ENCODE results near the gene SELENON. TPM values are rescaled to one million over a fixed set of nuclear protein-coding genes. Genes with fewer than 3 reads are reported as not detected.
A peak's percentile ranks its signal among the peaks of the same experiment; 100 is the strongest.

The SELENON gene
- total and polyA plus RNA-seq, 9 of the 15 experiments (the other 6 are each of a cell fraction or from before 2014, with no cell fraction given), result 0.43 to 26.7 (median 7.0) TPM

GRCh38 chr1:25819491-25820246 is 19.7 kb downstream of the SELENON start, which contains the start of gene MTFR1L (continued):
- TF ChIP-seq, protein P1, sequence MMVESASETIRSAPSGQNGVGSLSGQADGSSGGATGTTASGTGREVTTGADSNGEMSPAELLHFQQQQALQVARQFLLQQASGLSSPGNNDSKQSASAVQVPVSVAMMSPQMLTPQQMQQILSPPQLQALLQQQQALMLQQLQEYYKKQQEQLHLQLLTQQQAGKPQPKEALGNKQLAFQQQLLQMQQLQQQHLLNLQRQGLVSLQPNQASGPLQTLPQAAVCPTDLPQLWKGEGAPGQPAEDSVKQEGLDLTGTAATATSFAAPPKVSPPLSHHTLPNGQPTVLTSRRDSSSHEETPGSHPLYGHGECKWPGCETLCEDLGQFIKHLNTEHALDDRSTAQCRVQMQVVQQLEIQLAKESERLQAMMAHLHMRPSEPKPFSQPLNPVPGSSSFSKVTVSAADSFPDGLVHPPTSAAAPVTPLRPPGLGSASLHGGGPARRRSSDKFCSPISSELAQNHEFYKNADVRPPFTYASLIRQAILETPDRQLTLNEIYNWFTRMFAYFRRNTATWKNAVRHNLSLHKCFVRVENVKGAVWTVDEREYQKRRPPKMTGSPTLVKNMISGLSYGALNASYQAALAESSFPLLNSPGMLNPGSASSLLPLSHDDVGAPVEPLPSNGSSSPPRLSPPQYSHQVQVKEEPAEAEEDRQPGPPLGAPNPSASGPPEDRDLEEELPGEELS (CRISPR knock-in tag; IDR thresholded peaks at IDR 0.05; ENCODE audit: borderline replicate concordance), result peak; percentile 73; the same call in 1 of the 2 replicates
- TF ChIP-seq L3MBTL2 (IDR thresholded peaks at IDR 0.05), result peak; percentile 65
- no peak for TF ChIP-seq MIER1 (IDR thresholded peaks at IDR 0.05; ENCODE audit: low read depth)
- peak; percentile 89 to 91 for TF ChIP-seq MAZ (CRISPR knock-in tag; conservative IDR thresholded peaks at IDR 0.05 in 1 of 2, IDR thresholded peaks at IDR 0.05 in 1 of 2)
- TF ChIP-seq ZNF445 (CRISPR knock-in tag; IDR thresholded peaks at IDR 0.05; ENCODE audit: low read depth), result no peak
- TF ChIP-seq, protein P2, sequence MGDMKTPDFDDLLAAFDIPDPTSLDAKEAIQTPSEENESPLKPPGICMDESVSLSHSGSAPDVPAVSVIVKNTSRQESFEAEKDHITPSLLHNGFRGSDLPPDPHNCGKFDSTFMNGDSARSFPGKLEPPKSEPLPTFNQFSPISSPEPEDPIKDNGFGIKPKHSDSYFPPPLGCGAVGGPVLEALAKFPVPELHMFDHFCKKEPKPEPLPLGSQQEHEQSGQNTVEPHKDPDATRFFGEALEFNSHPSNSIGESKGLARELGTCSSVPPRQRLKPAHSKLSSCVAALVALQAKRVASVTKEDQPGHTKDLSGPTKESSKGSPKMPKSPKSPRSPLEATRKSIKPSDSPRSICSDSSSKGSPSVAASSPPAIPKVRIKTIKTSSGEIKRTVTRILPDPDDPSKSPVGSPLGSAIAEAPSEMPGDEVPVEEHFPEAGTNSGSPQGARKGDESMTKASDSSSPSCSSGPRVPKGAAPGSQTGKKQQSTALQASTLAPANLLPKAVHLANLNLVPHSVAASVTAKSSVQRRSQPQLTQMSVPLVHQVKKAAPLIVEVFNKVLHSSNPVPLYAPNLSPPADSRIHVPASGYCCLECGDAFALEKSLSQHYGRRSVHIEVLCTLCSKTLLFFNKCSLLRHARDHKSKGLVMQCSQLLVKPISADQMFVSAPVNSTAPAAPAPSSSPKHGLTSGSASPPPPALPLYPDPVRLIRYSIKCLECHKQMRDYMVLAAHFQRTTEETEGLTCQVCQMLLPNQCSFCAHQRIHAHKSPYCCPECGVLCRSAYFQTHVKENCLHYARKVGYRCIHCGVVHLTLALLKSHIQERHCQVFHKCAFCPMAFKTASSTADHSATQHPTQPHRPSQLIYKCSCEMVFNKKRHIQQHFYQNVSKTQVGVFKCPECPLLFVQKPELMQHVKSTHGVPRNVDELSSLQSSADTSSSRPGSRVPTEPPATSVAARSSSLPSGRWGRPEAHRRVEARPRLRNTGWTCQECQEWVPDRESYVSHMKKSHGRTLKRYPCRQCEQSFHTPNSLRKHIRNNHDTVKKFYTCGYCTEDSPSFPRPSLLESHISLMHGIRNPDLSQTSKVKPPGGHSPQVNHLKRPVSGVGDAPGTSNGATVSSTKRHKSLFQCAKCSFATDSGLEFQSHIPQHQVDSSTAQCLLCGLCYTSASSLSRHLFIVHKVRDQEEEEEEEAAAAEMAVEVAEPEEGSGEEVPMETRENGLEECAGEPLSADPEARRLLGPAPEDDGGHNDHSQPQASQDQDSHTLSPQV (IDR thresholded peaks at IDR 0.05), result 0 out of 2 replicates have a peak, but pooled peaks have one; percentile 34
- peak; percentile 64; the same call in 1 of the 2 replicates for TF ChIP-seq NKRF (IDR thresholded peaks at IDR 0.05; ENCODE audit: borderline replicate concordance)
- TF ChIP-seq ELF2 (CRISPR knock-in tag; IDR thresholded peaks at IDR 0.05), result peak; percentile 83
- TF ChIP-seq LEF1 (IDR thresholded peaks at IDR 0.05), result no peak
- no peak; the same call in 1 of the 2 replicates for TF ChIP-seq HDAC2 (IDR thresholded peaks at IDR 0.05)
- no peak for TF ChIP-seq STAT5B (CRISPR knock-in tag; IDR thresholded peaks at IDR 0.05)
- no peak for TF ChIP-seq POLR3A (IDR thresholded peaks at IDR 0.05; ENCODE audit: borderline replicate concordance, extremely low read depth, insufficient read depth, insufficient read length)
- TF ChIP-seq, protein P3, sequence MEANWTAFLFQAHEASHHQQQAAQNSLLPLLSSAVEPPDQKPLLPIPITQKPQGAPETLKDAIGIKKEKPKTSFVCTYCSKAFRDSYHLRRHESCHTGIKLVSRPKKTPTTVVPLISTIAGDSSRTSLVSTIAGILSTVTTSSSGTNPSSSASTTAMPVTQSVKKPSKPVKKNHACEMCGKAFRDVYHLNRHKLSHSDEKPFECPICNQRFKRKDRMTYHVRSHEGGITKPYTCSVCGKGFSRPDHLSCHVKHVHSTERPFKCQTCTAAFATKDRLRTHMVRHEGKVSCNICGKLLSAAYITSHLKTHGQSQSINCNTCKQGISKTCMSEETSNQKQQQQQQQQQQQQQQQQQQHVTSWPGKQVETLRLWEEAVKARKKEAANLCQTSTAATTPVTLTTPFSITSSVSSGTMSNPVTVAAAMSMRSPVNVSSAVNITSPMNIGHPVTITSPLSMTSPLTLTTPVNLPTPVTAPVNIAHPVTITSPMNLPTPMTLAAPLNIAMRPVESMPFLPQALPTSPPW (CRISPR knock-in tag; IDR thresholded peaks at IDR 0.05), result peak; percentile 90
- TF ChIP-seq ILK (tag; IDR thresholded peaks at IDR 0.05; ENCODE audit: borderline replicate concordance, low read depth), result no peak
- no peak for TF ChIP-seq PHTF2 (CRISPR knock-in tag; IDR thresholded peaks at IDR 0.05)
- TF ChIP-seq ZNF644 (tag; IDR thresholded peaks at IDR 0.05; ENCODE audit: low read depth), result no peak
- no peak for TF ChIP-seq PRPF4 (IDR thresholded peaks at IDR 0.05; ENCODE audit: insufficient read depth, low read depth, low read length, poor library complexity, severe bottlenecking)

Measured in K562 (cell line).